GM12878 (cell line): ENCODE data around the gene PSMA2.

ENCODE experiments used
- HCFC1 ChIP-seq: fragments of 150-350 bp; IDR thresholded peaks from 2 replicates; pipeline ENCODE4 v1.6.1; 2014; ENCODE audit warnings: low read length
- POLR2A ChIP-seq: IDR thresholded peaks from 2 replicates; pipeline ENCODE4 v1.6.1; 2011; ENCODE audit warnings: low read depth, mild to moderate bottlenecking, low read length
- POLR2AphosphoS5 ChIP-seq: IDR thresholded peaks from 2 replicates; pipeline ENCODE4 v1.6.1; 2011; ENCODE audit warnings: mild to moderate bottlenecking, low read length, inconsistent platforms
- SMARCA5 ChIP-seq: fragments of 450-650 bp; IDR thresholded peaks from 2 replicates; pipeline ENCODE4 v1.6.1; 2017; ENCODE audit warnings: mild to moderate bottlenecking
- SRF ChIP-seq, 2 experiments: IDR thresholded peaks; 2 replicates each; pipeline ENCODE4 v1.6.1; 2011; ENCODE audit warnings: low read depth in 2 of 2, low read length in 2 of 2, mild to moderate bottlenecking in 1 of 2, moderate library complexity in 1 of 2
- TAF1 ChIP-seq: IDR thresholded peaks from 2 replicates; pipeline ENCODE4 v1.6.1; 2011; ENCODE audit warnings: mild to moderate bottlenecking, low read depth, low read length, borderline replicate concordance
- ZSCAN29 ChIP-seq: fragments of 450-650 bp; IDR thresholded peaks from 2 replicates; pipeline ENCODE4 v1.6.1; 2017; ENCODE audit warnings: mild to moderate bottlenecking, moderate library complexity
- TF ChIP-seq, protein P1 (sequence below), 3 experiments: IDR thresholded peaks in 2 of 3; conservative IDR thresholded peaks in 1 of 3; 2 replicates each; pipeline ENCODE4 v1.5.1; 2011; ENCODE audit warnings: low read depth in 3 of 3, low read length in 3 of 3, mild to moderate bottlenecking in 3 of 3, control low read depth in 2 of 3, moderate library complexity in 2 of 3, inconsistent platforms in 1 of 3, mixed read lengths in 1 of 3; ENCODE audit not compliant: control insufficient read depth in 2 of 3, insufficient read depth in 1 of 3; ENCODE audit errors: extremely low read depth in 1 of 3
- TF ChIP-seq, protein P2 (sequence below): fragments of 450-650 bp; IDR thresholded peaks from 2 replicates; pipeline ENCODE4 v1.6.1; 2016; ENCODE audit warnings: mild to moderate bottlenecking
- TF ChIP-seq, protein P3 (sequence below): IDR thresholded peaks from 2 replicates; pipeline ENCODE4 v1.6.1; 2012; ENCODE audit warnings: low read depth, low read length, improper control_type of control experiment
- TF ChIP-seq, protein P4 (sequence below): fragments of 150-350 bp; IDR thresholded peaks from 2 replicates; pipeline ENCODE4 v1.6.1; 2016; ENCODE audit warnings: low read depth, low read length

DNA sequence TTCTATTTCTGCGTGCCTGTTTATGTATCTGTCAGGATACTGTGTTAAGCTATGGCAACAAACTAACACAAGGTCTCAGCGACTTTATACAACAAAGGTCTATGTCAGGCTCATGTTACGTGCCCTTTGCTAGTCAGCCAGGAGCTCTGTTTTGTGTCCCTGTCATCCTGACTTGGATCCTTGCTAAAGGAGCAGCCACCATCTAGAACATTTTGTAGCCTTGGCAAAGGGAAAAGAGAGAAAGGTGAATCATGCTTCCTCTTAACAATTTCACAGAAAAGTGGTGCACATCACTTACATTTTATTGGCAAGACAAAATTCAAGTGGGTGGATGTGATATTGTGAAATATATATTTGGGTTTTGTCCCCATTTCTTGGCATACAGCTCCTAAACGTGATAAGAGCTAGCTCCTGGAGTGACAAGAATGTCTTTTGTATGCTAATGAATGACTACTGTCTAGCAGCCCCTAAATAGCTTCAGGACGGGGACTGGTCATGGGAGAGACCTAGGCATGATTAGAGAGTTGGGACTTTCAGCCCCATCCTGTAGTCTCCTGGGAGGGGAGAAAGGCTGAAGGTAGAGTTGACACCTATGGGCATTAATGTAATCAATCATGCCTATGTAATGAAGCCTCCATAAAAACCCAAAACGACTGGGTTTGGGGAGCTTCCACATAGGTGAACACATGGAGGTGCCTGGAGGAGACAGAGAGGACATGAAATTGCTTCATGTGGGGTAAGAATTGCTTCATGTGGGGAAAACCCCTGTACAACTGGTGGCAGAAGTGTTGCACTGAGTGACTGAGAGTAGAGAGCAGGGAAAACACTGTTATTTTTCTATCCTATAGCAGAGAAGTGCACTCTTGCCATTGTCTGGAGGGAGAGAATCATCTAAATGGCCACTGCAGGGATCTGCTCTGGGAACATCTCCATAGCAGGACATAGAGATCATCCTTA lies 33.2 kb upstream of the PSMA2 start:
- TF ChIP-seq, protein P1, sequence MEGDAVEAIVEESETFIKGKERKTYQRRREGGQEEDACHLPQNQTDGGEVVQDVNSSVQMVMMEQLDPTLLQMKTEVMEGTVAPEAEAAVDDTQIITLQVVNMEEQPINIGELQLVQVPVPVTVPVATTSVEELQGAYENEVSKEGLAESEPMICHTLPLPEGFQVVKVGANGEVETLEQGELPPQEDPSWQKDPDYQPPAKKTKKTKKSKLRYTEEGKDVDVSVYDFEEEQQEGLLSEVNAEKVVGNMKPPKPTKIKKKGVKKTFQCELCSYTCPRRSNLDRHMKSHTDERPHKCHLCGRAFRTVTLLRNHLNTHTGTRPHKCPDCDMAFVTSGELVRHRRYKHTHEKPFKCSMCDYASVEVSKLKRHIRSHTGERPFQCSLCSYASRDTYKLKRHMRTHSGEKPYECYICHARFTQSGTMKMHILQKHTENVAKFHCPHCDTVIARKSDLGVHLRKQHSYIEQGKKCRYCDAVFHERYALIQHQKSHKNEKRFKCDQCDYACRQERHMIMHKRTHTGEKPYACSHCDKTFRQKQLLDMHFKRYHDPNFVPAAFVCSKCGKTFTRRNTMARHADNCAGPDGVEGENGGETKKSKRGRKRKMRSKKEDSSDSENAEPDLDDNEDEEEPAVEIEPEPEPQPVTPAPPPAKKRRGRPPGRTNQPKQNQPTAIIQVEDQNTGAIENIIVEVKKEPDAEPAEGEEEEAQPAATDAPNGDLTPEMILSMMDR (IDR thresholded peaks at IDR 0.05 in 2 of 3, conservative IDR thresholded peaks at IDR 0.05 in 1 of 3; ENCODE audit: control insufficient read depth in 2 of 3, extremely low read depth in 1 of 3, insufficient read depth in 1 of 3, low read depth in 3 of 3, low read length in 3 of 3), result no peak
- no peak for TF ChIP-seq HCFC1
- TF ChIP-seq POLR2A, result no peak
- TF ChIP-seq TAF1, result no peak
- TF ChIP-seq, protein P2, sequence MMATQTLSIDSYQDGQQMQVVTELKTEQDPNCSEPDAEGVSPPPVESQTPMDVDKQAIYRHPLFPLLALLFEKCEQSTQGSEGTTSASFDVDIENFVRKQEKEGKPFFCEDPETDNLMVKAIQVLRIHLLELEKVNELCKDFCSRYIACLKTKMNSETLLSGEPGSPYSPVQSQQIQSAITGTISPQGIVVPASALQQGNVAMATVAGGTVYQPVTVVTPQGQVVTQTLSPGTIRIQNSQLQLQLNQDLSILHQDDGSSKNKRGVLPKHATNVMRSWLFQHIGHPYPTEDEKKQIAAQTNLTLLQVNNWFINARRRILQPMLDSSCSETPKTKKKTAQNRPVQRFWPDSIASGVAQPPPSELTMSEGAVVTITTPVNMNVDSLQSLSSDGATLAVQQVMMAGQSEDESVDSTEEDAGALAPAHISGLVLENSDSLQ, result no peak
- TF ChIP-seq, protein P3, sequence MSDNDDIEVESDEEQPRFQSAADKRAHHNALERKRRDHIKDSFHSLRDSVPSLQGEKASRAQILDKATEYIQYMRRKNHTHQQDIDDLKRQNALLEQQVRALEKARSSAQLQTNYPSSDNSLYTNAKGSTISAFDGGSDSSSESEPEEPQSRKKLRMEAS, result no peak
- TF ChIP-seq, protein P4, sequence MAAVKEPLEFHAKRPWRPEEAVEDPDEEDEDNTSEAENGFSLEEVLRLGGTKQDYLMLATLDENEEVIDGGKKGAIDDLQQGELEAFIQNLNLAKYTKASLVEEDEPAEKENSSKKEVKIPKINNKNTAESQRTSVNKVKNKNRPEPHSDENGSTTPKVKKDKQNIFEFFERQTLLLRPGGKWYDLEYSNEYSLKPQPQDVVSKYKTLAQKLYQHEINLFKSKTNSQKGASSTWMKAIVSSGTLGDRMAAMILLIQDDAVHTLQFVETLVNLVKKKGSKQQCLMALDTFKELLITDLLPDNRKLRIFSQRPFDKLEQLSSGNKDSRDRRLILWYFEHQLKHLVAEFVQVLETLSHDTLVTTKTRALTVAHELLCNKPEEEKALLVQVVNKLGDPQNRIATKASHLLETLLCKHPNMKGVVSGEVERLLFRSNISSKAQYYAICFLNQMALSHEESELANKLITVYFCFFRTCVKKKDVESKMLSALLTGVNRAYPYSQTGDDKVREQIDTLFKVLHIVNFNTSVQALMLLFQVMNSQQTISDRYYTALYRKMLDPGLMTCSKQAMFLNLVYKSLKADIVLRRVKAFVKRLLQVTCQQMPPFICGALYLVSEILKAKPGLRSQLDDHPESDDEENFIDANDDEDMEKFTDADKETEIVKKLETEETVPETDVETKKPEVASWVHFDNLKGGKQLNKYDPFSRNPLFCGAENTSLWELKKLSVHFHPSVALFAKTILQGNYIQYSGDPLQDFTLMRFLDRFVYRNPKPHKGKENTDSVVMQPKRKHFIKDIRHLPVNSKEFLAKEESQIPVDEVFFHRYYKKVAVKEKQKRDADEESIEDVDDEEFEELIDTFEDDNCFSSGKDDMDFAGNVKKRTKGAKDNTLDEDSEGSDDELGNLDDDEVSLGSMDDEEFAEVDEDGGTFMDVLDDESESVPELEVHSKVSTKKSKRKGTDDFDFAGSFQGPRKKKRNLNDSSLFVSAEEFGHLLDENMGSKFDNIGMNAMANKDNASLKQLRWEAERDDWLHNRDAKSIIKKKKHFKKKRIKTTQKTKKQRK, result no peak
- TF ChIP-seq SRF (IDR thresholded peaks at IDR 0.05; ENCODE audit: low read depth in 2 of 2, low read length in 2 of 2), result no peak
- TF ChIP-seq ZSCAN29, result no peak
- no peak for TF ChIP-seq POLR2AphosphoS5
- no peak for TF ChIP-seq SMARCA5
